Calu3 (cell line): ENCODE results near the gene ARL6IP1. TPM values are rescaled to one million over a fixed set of nuclear protein-coding genes. Genes with fewer than 3 reads are reported as not detected.

Experiments used
- BruUV-seq: library from RNA; stranded (reverse); fragments of 400-500 nt; replicated peaks from 2 replicates; lab custom pipeline; 2021; lab: Mats Ljungman, UMichigan
- CTCF ChIA-PET: fragments of 300-600 bp; sonication (Branson Sonifier 250); formaldehyde crosslinking; loops from one replicate; lab custom pipeline; 2022; ENCODE audit warnings: antibody characterized with exemption; lab: Charles Lee
- DNase-seq: peaks from one replicate; pipeline ENCODE4 v3.0.0; 2022
- H3K27ac Mint-ChIP-seq: one replicate; pipeline ENCODE4 v1.8.0; 2022; ENCODE audit warnings: mixed read lengths; ENCODE audit not compliant: unreplicated experiment
- H3K27me3 Mint-ChIP-seq: one replicate; pipeline ENCODE4 v1.8.0; 2022; ENCODE audit warnings: mixed read lengths; ENCODE audit not compliant: unreplicated experiment
- H3K36me3 Mint-ChIP-seq: one replicate; pipeline ENCODE4 v1.8.0; 2022; ENCODE audit warnings: mild to moderate bottlenecking, moderate library complexity, mixed read lengths; ENCODE audit not compliant: insufficient read depth, unreplicated experiment
- H3K4me1 Mint-ChIP-seq: one replicate; pipeline ENCODE4 v1.8.0; 2022; ENCODE audit warnings: mild to moderate bottlenecking, low read depth, mixed read lengths; ENCODE audit not compliant: unreplicated experiment
- H3K4me3 Mint-ChIP-seq: one replicate; pipeline ENCODE4 v1.8.0; 2022; ENCODE audit warnings: mild to moderate bottlenecking, low read depth, moderate library complexity, mixed read lengths; ENCODE audit not compliant: unreplicated experiment
- H3K9me3 Mint-ChIP-seq: one replicate; pipeline ENCODE4 v1.8.0; 2022; ENCODE audit warnings: low read depth, mixed read lengths; ENCODE audit not compliant: unreplicated experiment
- CTCF ChIP-seq: fragments of 200-600 bp; IDR thresholded peaks from one replicate; pipeline ENCODE4 v1.8.0; 2022; ENCODE audit warnings: antibody characterized with exemption; ENCODE audit not compliant: unreplicated experiment
- intact Hi-C: fragments of 100-400 bp; cut with micrococcal nuclease; formaldehyde crosslinking; loops from one replicate; pipeline ENCODE4 v1.10.0; 2022; ENCODE audit not compliant: unreplicated experiment
- total RNA-seq: library from RNA; stranded (reverse); gene quantifications from 2 replicates; pipeline ENCODE4 v1.2.3, GENCODE V29; 2022

The ARL6IP1 gene
- total RNA-seq, 1 experiment from 2014 or later = 296 TPM

GRCh38 chr16:18792836-18793433, 8.4 kb downstream of the ARL6IP1 start:
- Mint-ChIP-seq H3K27me3 (no peaks in the 10 kb centered on the region), H3K9me3 (no peaks in the 10 kb centered on the region), H3K36me3 (peaks cover 92% of the 10 kb centered on the region), H3K27ac (no peak overlapping the region), H3K4me1 (peaks cover 37% of the 10 kb centered on the region), H3K4me3 (no peak overlapping the region)
- no TSS peak for BruUV-seq
- TF ChIP-seq CTCF = no peak
- no peak for DNase-seq
- intact Hi-C loops = no loop called here
- CTCF ChIA-PET = interaction anchor here (0.6 to 4.8 kb wide), 2 partner anchors 8 to 176 kb away, joined by 3 to 39 read pairs; partner anchors contain the start of gene ARL6IP1

DNA sequence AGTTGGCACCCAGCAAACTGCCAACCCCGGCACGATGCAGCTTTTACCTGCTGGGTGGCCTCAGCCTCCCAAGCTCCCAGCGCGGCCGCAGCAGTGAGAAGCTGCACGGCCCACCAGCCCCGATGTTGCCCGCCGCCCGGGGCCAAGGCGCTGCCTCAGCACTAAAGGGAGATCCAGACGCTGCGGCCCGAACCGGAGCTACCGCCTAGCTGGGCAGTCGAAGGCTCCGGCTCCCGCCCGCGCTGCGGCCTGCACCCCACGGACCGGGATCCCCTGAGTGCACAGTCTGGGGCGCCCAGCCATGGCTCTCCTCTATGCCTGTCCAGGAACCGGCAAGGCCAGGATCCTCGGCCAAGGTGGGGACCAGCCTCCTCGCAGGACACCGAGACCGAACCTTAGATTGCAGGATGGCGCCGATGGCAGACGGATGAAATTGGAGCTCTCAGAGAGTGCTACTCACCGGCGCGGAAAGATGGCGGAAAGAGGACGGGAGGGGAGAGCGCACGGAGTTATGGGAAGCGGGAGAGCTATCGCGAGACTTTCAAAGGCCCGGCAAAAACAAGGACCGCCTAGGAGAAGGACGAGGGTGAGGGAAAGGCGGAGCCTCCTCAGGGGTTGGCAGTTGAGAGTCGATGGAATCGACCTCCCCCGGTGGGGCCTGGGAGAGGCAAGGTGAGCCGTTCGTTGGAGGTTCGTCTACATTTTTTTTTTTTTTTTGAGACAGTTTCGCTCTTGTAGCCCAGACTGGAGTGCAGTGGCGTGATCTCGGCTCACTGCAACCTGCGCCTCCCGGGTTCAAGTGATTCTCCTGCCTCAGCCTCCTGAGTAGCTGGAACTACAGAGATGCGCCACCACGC, 11.3 kb downstream of the ARL6IP1 start, which contains the start of gene RPS15A:
RPS15A (minus strand) TSS at position 485 of the 857 bp plus-strand sequence. CDS start 1,221 bp downstream, outside the sequence.
- H3K27me3 Mint-ChIP-seq = no peaks in the 10 kb centered on the region
- no peaks in the 10 kb centered on the region for H3K9me3 Mint-ChIP-seq
- peak within 1 kb of the TSS; percentile 96 for H3K4me3 Mint-ChIP-seq
- no peak for TF ChIP-seq CTCF
- BruUV-seq = no TSS peak
- intact Hi-C loops = no loop called here
- H3K4me1 Mint-ChIP-seq = peaks cover 43% of the 10 kb centered on the region
- CTCF ChIA-PET = interaction anchor here (0.7 to 4.8 kb wide), 5 partner anchors 9 to 218 kb away, joined by 3 to 39 read pairs (median 4); partner anchors contain the start of gene ARL6IP1
- peak within 1 kb of the TSS; percentile 98 for H3K27ac Mint-ChIP-seq
- peak; percentile 97 for DNase-seq
- peaks cover 93% of the 10 kb centered on the region for H3K36me3 Mint-ChIP-seq

DNA sequence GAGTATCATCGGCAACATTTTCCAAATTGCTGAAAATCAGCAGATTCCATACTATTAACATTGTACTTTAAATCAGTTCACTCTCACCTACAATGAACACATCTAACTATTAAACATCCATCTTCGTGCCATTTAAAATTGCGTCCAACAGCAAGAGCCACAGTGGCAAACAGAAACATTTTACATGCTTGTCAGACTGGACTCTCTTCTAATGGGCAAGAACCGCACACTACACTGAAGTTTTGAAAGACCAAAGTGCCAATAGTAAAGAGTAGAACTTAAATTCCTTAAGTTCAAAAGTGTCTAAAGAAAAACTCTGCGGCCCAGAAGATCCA, 11.9 kb downstream of the ARL6IP1 start:
- peaks cover 93% of the 10 kb centered on the region for H3K36me3 Mint-ChIP-seq
- peaks cover 47% of the 10 kb centered on the region for H3K4me1 Mint-ChIP-seq

More for the DNA sequence above, 11.9 kb downstream of the ARL6IP1 start:
- Mint-ChIP-seq H3K4me3 (peak overlapping the region; percentile 96), H3K27ac (peak overlapping the region; percentile 98), H3K9me3 (no peaks in the 10 kb centered on the region), H3K27me3 (no peaks in the 10 kb centered on the region)
- intact Hi-C loops = no loop called here
- DNase-seq = no peak
- CTCF ChIA-PET = interaction anchor here (0.6 to 4.8 kb wide), 3 partner anchors 9 to 304 kb away, joined by 10 to 39 read pairs (median 17); partner anchors contain the start of gene ARL6IP1
- no peak for TF ChIP-seq CTCF
- BruUV-seq = TSS peak; percentile 45
